Transverse colon (tissue), 4 donors: ENCODE results near the gene CLDN6.

Source experiments
- POLR2A ChIP-seq: fragments of 450-650 bp; IDR thresholded peaks from one replicate; pipeline ENCODE4 v1.6.1; 2016; ENCODE audit warnings: antibody characterized with exemption, mild to moderate bottlenecking, moderate library complexity
- POLR2AphosphoS5 ChIP-seq, 3 donors: sonication (generic); formaldehyde crosslinking; IDR thresholded peaks; one replicate each; pipeline ENCODE4 v1.6.1; 2016; ENCODE audit warnings: antibody characterized with exemption in 3 of 3
- TF ChIP-seq, protein P1 (sequence below), 5 experiments: fragments of 200-600 bp in 3 of 5; fragments of 450-650 bp in 2 of 5; sonication (generic) in 3 of 5; IDR thresholded peaks; 1 replicate in 2 of 5; 2 replicates in 3 of 5; pipeline ENCODE4 v1.5.1; 2016 to 2017; ENCODE audit warnings: antibody characterized with exemption in 5 of 5, inconsistent platforms in 3 of 5, mild to moderate bottlenecking in 2 of 5, moderate library complexity in 1 of 5

DNA sequence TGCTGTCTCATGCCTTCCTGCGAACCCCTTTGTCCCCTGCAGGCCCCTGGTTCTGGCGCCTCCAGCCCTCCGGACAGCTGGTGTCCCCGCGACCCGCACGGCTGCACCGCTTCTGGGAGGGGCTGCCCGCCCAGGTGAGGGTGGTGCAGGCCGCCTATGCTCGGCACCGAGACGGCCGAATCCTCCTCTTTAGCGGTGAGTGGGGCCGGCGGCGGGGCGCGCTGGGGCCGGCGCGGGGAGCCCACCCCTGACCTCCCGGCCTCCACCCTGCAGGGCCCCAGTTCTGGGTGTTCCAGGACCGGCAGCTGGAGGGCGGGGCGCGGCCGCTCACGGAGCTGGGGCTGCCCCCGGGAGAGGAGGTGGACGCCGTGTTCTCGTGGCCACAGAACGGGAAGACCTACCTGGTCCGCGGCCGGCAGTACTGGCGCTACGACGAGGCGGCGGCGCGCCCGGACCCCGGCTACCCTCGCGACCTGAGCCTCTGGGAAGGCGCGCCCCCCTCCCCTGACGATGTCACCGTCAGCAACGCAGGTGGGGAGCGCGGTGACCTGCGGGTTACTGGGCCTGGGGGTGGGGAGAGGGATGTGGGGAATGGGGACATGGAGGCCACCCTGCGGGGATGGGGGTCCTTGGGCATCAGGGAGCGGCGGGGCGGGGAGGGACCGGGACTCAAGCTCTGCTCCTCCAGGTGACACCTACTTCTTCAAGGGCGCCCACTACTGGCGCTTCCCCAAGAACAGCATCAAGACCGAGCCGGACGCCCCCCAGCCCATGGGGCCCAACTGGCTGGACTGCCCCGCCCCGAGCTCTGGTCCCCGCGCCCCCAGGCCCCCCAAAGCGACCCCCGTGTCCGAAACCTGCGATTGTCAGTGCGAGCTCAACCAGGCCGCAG, 40.4 kb upstream of the CLDN6 start:
- TF ChIP-seq POLR2A: no peak
- TF ChIP-seq POLR2AphosphoS5 (IDR thresholded peaks at IDR 0.05): no peak
- TF ChIP-seq, protein P1, sequence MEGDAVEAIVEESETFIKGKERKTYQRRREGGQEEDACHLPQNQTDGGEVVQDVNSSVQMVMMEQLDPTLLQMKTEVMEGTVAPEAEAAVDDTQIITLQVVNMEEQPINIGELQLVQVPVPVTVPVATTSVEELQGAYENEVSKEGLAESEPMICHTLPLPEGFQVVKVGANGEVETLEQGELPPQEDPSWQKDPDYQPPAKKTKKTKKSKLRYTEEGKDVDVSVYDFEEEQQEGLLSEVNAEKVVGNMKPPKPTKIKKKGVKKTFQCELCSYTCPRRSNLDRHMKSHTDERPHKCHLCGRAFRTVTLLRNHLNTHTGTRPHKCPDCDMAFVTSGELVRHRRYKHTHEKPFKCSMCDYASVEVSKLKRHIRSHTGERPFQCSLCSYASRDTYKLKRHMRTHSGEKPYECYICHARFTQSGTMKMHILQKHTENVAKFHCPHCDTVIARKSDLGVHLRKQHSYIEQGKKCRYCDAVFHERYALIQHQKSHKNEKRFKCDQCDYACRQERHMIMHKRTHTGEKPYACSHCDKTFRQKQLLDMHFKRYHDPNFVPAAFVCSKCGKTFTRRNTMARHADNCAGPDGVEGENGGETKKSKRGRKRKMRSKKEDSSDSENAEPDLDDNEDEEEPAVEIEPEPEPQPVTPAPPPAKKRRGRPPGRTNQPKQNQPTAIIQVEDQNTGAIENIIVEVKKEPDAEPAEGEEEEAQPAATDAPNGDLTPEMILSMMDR (IDR thresholded peaks at IDR 0.05): no peak
